Measurements from ENCODE around the gene COL17A1. TPM values are rescaled to one million over a fixed set of nuclear protein-coding genes. Genes with fewer than 3 reads are reported as not detected.

The COL17A1 gene
- total RNA-seq, 4 donors from 2014 or later: 0.63 TPM; not detected in 3

DNA sequence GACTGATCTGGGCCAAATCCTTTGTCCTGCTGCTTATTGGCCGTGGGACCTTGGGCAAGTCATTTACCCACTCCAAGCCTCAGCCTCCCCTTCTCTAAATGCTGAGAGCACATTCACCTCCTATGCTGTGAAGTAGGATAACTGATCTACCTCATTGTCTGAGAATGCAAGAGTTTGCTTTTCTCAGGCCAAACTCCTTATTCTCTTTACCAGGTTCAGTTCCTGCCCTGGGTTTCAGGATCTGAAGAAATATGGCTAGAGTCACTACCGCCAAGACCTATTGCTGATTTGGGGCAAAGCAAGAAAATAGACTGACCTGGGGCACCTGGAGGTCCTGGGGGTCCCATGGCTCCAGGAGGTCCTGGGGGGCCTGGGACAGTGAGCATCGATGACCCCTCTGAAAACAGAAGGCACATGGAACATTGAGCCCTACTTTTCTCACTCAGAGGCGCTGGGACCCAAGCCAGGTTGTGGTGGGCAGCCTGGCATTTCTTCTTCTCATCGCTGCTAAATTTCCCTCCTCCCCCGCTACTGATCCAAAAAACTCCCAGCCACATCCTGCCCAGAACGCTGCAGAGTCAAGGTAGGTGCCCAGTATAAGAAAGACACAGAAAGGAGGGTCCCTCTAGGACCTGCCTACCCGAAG lies 42.4 kb downstream of the COL17A1 start:
- in situ Hi-C loops (cut with MboI; ENCODE audit: low sequenced_read_pairs in 4 of 4) (loop anchor here in 2 of 4 donors (25.0 kb wide), 1 partner anchor 169 kb away; no protein-coding TSS in a partner anchor), intact Hi-C loops (cut with DNase I; ENCODE audit: low total_unique reads) (no loop called here)
- ATAC-seq: no peak
- no peaks in the 10 kb centered on the region for H3K4me1 ChIP-seq
- no peak for TF ChIP-seq POLR2A (IDR thresholded peaks at IDR 0.05)
- TF ChIP-seq, protein P1, sequence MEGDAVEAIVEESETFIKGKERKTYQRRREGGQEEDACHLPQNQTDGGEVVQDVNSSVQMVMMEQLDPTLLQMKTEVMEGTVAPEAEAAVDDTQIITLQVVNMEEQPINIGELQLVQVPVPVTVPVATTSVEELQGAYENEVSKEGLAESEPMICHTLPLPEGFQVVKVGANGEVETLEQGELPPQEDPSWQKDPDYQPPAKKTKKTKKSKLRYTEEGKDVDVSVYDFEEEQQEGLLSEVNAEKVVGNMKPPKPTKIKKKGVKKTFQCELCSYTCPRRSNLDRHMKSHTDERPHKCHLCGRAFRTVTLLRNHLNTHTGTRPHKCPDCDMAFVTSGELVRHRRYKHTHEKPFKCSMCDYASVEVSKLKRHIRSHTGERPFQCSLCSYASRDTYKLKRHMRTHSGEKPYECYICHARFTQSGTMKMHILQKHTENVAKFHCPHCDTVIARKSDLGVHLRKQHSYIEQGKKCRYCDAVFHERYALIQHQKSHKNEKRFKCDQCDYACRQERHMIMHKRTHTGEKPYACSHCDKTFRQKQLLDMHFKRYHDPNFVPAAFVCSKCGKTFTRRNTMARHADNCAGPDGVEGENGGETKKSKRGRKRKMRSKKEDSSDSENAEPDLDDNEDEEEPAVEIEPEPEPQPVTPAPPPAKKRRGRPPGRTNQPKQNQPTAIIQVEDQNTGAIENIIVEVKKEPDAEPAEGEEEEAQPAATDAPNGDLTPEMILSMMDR (IDR thresholded peaks at IDR 0.05 in 4 of 5, conservative IDR thresholded peaks at IDR 0.05 in 1 of 5): no peak
- no peak for DNase-seq
- H3K27me3 ChIP-seq: no peaks in the 10 kb centered on the region
- H3K36me3 ChIP-seq: no peaks in the 10 kb centered on the region
- no peak overlapping the region for H3K4me3 ChIP-seq
- H3K9me3 ChIP-seq: no peaks in the 10 kb centered on the region
- no peak overlapping the region for H3K27ac ChIP-seq

- ATAC-seq (no peak), DNase-seq (no peak)
- intact Hi-C loops (cut with DNase I; ENCODE audit: low total_unique reads): no loop called here
- Histone ChIP-seq H3K27me3 (no peaks in the 10 kb centered on the region), H3K36me3 (no peaks in the 10 kb centered on the region), H3K4me3 (no peak overlapping the region), H3K27ac (no peak overlapping the region), H3K9me3 (no peaks in the 10 kb centered on the region), H3K4me1 (no peaks in the 10 kb centered on the region)
- no peak for TF ChIP-seq POLR2A (IDR thresholded peaks at IDR 0.05)
- TF ChIP-seq, protein P1 (IDR thresholded peaks at IDR 0.05 in 4 of 5, conservative IDR thresholded peaks at IDR 0.05 in 1 of 5): no peak
- in situ Hi-C loops (cut with MboI; ENCODE audit: low sequenced_read_pairs in 4 of 4): loop anchor here in 2 of 4 donors (25.0 kb wide), 1 partner anchor 170 kb away; no protein-coding TSS in a partner anchor
Observed at GRCh38 chr10:104041891-104042535, 43.7 kb downstream of the COL17A1 start.

DNA sequence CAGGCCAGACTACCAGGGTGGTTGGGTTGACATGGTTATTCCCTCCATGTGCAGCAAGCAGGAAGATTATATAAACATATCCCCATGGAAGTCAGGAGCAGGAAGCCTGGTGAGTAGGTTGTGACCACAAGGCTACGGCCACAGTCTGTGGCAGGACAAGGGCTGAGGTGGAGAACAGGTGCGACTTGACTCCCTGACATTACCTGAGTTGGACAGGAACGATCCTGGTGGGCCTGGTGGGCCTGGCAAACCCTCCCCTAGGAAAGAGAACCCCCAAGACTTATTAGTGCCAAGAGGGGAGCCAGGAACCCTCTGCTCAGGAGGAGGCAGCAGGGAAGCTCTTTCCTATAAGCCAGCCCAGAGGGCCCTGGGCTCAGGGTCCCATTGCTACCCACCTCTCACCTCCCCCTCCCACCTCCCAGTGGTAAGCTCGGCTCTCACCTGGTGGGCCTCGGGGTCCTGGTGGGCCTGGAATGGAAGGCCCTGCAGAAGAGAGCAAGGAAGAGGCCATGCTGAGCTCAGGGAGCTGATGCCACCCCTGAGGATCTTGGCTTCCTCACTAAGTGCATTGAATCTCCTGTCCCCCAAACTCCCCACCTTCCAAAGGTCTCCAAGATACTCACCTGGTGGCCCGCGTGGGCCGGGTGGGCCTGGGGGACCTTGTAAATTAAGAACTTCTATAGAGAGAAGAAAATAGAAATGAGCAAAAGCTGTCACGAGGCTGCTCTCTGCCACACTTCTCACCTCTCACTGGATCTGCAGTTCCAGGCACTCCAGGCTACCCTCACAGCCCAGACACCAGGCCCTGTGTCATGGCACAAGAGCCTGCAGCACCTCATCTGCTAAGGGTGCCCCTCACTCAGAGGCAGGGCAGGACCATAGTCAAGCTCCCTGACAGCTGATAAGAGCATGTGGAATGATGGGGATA lies 44.6 kb downstream of the COL17A1 start:
- Histone ChIP-seq H3K9me3 (no peaks in the 10 kb centered on the region), H3K27me3 (no peaks in the 10 kb centered on the region), H3K4me1 (no peaks in the 10 kb centered on the region), H3K4me3 (no peak overlapping the region), H3K27ac (no peak overlapping the region), H3K36me3 (no peaks in the 10 kb centered on the region)
- DNase-seq (no peak), ATAC-seq (no peak)
- intact Hi-C loops (cut with DNase I; ENCODE audit: low total_unique reads) (no loop called here), in situ Hi-C loops (cut with MboI; ENCODE audit: low sequenced_read_pairs in 4 of 4) (loop anchor here in 2 of 4 donors (25.0 kb wide), 1 partner anchor 171 kb away; no protein-coding TSS in a partner anchor)
- TF ChIP-seq, protein P1 (IDR thresholded peaks at IDR 0.05 in 4 of 5, conservative IDR thresholded peaks at IDR 0.05 in 1 of 5): no peak
- no peak for TF ChIP-seq POLR2A (IDR thresholded peaks at IDR 0.05)

- H3K27ac ChIP-seq: no peak overlapping the region
- TF ChIP-seq POLR2A (IDR thresholded peaks at IDR 0.05): no peak
- TF ChIP-seq, protein P1 (IDR thresholded peaks at IDR 0.05 in 4 of 5, conservative IDR thresholded peaks at IDR 0.05 in 1 of 5): no peak
- no peak overlapping the region for H3K4me3 ChIP-seq
- DNase-seq (no peak), ATAC-seq (no peak)
- no peaks in the 10 kb centered on the region for H3K4me1 ChIP-seq
- H3K9me3 ChIP-seq: no peaks in the 10 kb centered on the region
- no peaks in the 10 kb centered on the region for H3K36me3 ChIP-seq
- in situ Hi-C loops (cut with MboI; ENCODE audit: low sequenced_read_pairs in 4 of 4) (loop anchor here in 2 of 4 donors (25.0 kb wide), 1 partner anchor 172 kb away; no protein-coding TSS in a partner anchor), intact Hi-C loops (cut with DNase I; ENCODE audit: low total_unique reads) (no loop called here)
- no peaks in the 10 kb centered on the region for H3K27me3 ChIP-seq
Observed at GRCh38 chr10:104040382-104040781, 45.3 kb downstream of the COL17A1 start.
